Measurements from ENCODE around the gene TTC32.
"Not testable (repeated sequence)": the region's sequence is repeated elsewhere in the genome, so short reads cannot be mapped to it uniquely, and the experiment has no call there.

The TTC32 gene

GRCh38 chr2:19899985-19900930, 1.5 kb downstream of the TTC32 start:
- DNase-seq (ENCODE audit: low read depth in 2 of 2, low spot score in 1 of 2): no peak

GRCh38 chr2:19898592-19899329, 3.0 kb downstream of the TTC32 start:
- DNase-seq (ENCODE audit: low read depth in 2 of 2, low spot score in 1 of 2): no peak

- no peak for DNase-seq (ENCODE audit: low read depth in 2 of 2, low spot score in 1 of 2)
These were observed 4.0 kb downstream of the TTC32 start for GRCh38 chr2:19897623-19898245.

GRCh38 chr2:19895535-19895934, 6.2 kb downstream of the TTC32 start:
- DNase-seq (ENCODE audit: low read depth in 2 of 2, low spot score in 1 of 2): no peak

GRCh38 chr2:19894134-19894792, 7.5 kb downstream of the TTC32 start:
- DNase-seq (ENCODE audit: low read depth in 2 of 2, low spot score in 1 of 2): no peak

GRCh38 chr2:19893520-19894133, 8.2 kb downstream of the TTC32 start:
- DNase-seq (ENCODE audit: low read depth in 2 of 2, low spot score in 1 of 2): no peak

GRCh38 chr2:19891971-19892370, 9.8 kb downstream of the TTC32 start:
- DNase-seq (ENCODE audit: low read depth in 2 of 2, low spot score in 1 of 2): not testable (repeated sequence)

- no peak for DNase-seq (ENCODE audit: low read depth in 2 of 2, low spot score in 1 of 2)
These were observed 11.7 kb downstream of the TTC32 start for GRCh38 chr2:19890104-19890503.

- DNase-seq (ENCODE audit: low read depth in 2 of 2, low spot score in 1 of 2): no peak
These were observed 13.0 kb downstream of the TTC32 start for GRCh38 chr2:19888831-19889230.

- no peak for DNase-seq (ENCODE audit: low read depth in 2 of 2, low spot score in 1 of 2)
These were observed 14.3 kb downstream of the TTC32 start for GRCh38 chr2:19887510-19887909.

- DNase-seq (ENCODE audit: low read depth in 2 of 2, low spot score in 1 of 2): no peak
These were observed 15.5 kb downstream of the TTC32 start for GRCh38 chr2:19886261-19886660.

GRCh38 chr2:19885791-19886190, 16.0 kb downstream of the TTC32 start:
- DNase-seq (ENCODE audit: low read depth in 2 of 2, low spot score in 1 of 2): no peak

- no peak for DNase-seq (ENCODE audit: low read depth in 2 of 2, low spot score in 1 of 2)
These were observed 17.6 kb downstream of the TTC32 start for GRCh38 chr2:19883971-19884720.

- DNase-seq (ENCODE audit: low read depth in 2 of 2, low spot score in 1 of 2): no peak
These were observed 18.3 kb downstream of the TTC32 start for GRCh38 chr2:19883486-19883885.

GRCh38 chr2:19882286-19882685, 19.5 kb downstream of the TTC32 start:
- DNase-seq (ENCODE audit: low read depth in 2 of 2, low spot score in 1 of 2): no peak

- no peak for DNase-seq (ENCODE audit: low read depth in 2 of 2, low spot score in 1 of 2)
These were observed 19.9 kb downstream of the TTC32 start for GRCh38 chr2:19881908-19882265.

- no peak for DNase-seq (ENCODE audit: low read depth in 2 of 2, low spot score in 1 of 2)
These were observed 20.4 kb downstream of the TTC32 start for GRCh38 chr2:19881221-19881907.

- DNase-seq (ENCODE audit: low read depth in 2 of 2, low spot score in 1 of 2): not testable (repeated sequence)
These were observed 21.6 kb downstream of the TTC32 start for GRCh38 chr2:19880191-19880590.

GRCh38 chr2:19879120-19879519, 22.7 kb downstream of the TTC32 start:
- DNase-seq (ENCODE audit: low read depth in 2 of 2, low spot score in 1 of 2): no peak

Measured in stimulated activated CD8-positive, alpha-beta memory T cell treated with anti-CD3 and anti-CD28 coated beads, Interleukin-4, amount 100 ng/mL, for 4 hours (primary cell).